Skeletal muscle tissue (tissue), 5 donors: ENCODE data around the gene NPBWR2. TPM values are rescaled to one million over a fixed set of nuclear protein-coding genes. Genes with fewer than 3 reads are reported as not detected.

Experiments used
- H3K27ac ChIP-seq: one replicate; pipeline ENCODE4 v1.7.0; 2013; ENCODE audit warnings: mild to moderate bottlenecking, low read depth, low read length, inconsistent platforms
- H3K27me3 ChIP-seq, 3 donors: one replicate each; pipeline ENCODE4 v1.7.0; 2013; ENCODE audit warnings: low read length in 3 of 3; ENCODE audit not compliant: control insufficient read depth in 3 of 3, insufficient read depth in 3 of 3
- H3K36me3 ChIP-seq, 3 donors: one replicate each; pipeline ENCODE4 v1.7.0; 2013; ENCODE audit warnings: low read length in 3 of 3; ENCODE audit not compliant: control insufficient read depth in 3 of 3, insufficient read depth in 3 of 3
- H3K4me1 ChIP-seq, 3 donors: one replicate each; pipeline ENCODE4 v1.7.0; 2013; ENCODE audit warnings: low read length in 3 of 3, mild to moderate bottlenecking in 3 of 3; ENCODE audit not compliant: control insufficient read depth in 3 of 3, insufficient read depth in 3 of 3
- H3K4me3 ChIP-seq, 3 donors: one replicate each; pipeline ENCODE4 v1.7.0; 2013; ENCODE audit warnings: low read length in 3 of 3
- H3K9ac ChIP-seq, 3 donors: one replicate each; pipeline ENCODE4 v1.7.0; 2013; ENCODE audit warnings: low read length in 3 of 3, mild to moderate bottlenecking in 3 of 3, moderate library complexity in 2 of 3, low read depth in 1 of 3
- H3K9me3 ChIP-seq, 3 donors: one replicate each; pipeline ENCODE4 v1.7.0; 2013; ENCODE audit warnings: low read length in 3 of 3; ENCODE audit not compliant: control insufficient read depth in 3 of 3
- small RNA-seq: library from RNA; depleted of rRNA; stranded (forward); fragments of <200 nt; gene quantifications from one replicate; pipeline ENCODE3, GENCODE V24; 2014
- total RNA-seq: library from RNA; depleted of rRNA; stranded (reverse); fragments of >200 nt; gene quantifications from one replicate; pipeline ENCODE4 v1.2.3, GENCODE V29; 2014
- donor health status: Osteomylitis.

Gene NPBWR2
- total RNA-seq, 1 donor from 2014 or later: not detected

DNA sequence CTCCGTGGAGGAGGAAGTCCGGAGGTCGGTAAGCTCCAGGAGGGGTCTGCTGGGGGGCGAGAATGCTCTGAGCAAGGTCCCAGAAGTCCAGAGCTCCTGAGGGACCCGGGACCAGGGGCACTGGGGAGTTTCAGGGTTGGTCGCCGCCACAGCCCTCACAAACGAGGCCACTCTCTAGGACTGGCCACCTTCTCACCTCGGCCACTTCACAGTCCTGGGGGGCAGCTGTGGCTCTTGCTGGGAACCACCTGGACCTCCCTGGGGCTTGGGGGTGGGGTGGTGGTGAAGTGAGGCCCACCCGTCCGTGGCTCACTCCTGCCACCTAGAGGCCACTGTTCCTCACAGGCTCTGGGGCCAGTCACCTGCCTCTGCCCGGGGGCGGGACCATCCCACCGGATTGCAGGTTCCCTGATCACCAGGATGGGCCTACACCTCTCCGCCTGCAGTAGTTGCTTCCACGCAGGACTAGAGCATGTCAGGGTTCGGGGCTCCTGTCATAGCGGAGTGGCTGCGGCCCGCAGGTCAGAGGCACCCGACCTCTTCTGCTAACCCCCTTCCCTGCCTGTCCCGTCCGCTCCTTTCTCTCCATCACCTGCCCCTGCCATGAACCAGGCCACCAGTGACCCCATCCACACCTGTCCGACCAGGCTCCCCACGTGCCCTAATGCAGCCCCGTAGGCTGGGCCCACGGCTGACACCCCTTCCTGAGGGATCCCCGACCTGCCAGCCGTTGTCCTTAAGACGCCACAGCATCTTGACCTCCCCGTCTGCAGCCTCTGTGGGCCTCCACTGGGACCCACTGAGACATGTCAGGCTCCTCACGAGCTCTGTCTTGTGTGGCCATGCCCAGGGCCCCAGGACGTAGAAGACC lies 49.5 kb downstream of the NPBWR2 start:
- Histone ChIP-seq H3K36me3 (no peaks in the 10 kb centered on the region), H3K9me3 (no peaks in the 10 kb centered on the region), H3K9ac (peak overlapping the region in 1 of 3 donors; percentile 33), H3K27ac (peak overlapping the region; percentile 66), H3K27me3 (peaks cover 10 to 39% (median 29%) of the 10 kb centered on the region in 3 donors), H3K4me1 (peaks cover 8 to 30% (median 22%) of the 10 kb centered on the region in 3 donors), H3K4me3 (peak overlapping the region in 1 of 3 donors; percentile 45)

DNA sequence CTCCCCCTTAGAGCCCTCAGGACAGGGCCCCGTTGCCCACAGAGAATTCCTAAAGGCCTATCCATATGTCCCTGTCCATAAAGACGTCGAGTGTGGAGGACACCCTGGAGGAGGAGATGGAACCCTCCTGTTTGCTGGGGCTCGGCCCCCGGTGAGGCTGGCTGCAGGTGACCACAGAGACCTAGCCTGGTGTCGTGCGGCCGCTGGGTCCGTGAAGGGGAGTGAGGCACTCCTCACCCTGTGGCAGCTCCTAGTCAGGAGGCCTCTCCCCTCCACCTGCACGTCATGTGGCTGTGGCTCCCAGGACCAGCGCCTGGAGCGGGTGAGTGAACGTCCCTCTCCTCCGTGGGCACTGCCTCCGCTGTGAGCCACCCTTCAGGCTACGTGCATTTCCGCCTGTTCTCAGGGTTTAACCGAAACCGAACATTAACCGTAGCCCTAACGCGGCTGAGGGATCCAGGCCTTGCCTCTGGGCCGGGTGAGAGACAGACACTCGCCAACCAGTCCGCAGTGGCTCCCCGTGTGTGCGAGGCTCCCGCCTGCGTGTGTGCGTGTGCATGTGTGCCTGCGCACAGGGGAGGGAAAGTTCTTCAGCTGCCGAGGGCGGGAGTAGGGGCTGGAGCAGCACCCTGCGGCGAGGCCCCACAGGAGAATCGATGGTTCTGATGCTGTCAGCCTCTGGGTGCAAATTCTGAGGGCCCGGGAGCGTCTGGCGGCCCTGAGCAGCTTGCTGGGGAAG lies 50.3 kb downstream of the NPBWR2 start:
- H3K4me1 ChIP-seq: peaks cover 3 to 24% (median 19%) of the 10 kb centered on the region in 3 donors
- H3K36me3 ChIP-seq: no peaks in the 10 kb centered on the region
- peak overlapping the region; percentile 66 for H3K27ac ChIP-seq
- peak overlapping the region in 2 of 3 donors; percentile 45 to 49 for H3K4me3 ChIP-seq
- H3K9ac ChIP-seq: peak overlapping the region in 2 of 3 donors; percentile 33 to 43
- no peaks in the 10 kb centered on the region for H3K9me3 ChIP-seq
- H3K27me3 ChIP-seq: peaks cover 13 to 46% (median 36%) of the 10 kb centered on the region in 3 donors

DNA sequence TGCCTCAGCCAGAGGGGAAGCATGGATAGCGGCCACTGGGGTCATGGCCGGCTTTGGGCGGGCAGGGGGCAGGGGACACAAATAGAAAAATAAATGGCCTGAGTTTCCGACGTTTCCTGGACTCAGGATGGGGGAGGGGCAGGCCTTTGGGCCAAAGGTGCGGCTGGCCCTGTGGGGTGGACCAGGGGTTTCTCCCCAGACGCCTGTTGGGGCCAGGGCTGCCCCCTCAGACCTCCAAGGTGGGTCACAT lies 50.8 kb downstream of the NPBWR2 start:
- Histone ChIP-seq H3K4me1 (peaks cover 2 to 22% (median 18%) of the 10 kb centered on the region in 3 donors), H3K9me3 (no peaks in the 10 kb centered on the region), H3K9ac (no peak overlapping the region), H3K4me3 (no peak overlapping the region), H3K27ac (peak overlapping the region; percentile 66), H3K27me3 (peaks cover 17 to 51% (median 41%) of the 10 kb centered on the region in 3 donors), H3K36me3 (no peaks in the 10 kb centered on the region)

DNA sequence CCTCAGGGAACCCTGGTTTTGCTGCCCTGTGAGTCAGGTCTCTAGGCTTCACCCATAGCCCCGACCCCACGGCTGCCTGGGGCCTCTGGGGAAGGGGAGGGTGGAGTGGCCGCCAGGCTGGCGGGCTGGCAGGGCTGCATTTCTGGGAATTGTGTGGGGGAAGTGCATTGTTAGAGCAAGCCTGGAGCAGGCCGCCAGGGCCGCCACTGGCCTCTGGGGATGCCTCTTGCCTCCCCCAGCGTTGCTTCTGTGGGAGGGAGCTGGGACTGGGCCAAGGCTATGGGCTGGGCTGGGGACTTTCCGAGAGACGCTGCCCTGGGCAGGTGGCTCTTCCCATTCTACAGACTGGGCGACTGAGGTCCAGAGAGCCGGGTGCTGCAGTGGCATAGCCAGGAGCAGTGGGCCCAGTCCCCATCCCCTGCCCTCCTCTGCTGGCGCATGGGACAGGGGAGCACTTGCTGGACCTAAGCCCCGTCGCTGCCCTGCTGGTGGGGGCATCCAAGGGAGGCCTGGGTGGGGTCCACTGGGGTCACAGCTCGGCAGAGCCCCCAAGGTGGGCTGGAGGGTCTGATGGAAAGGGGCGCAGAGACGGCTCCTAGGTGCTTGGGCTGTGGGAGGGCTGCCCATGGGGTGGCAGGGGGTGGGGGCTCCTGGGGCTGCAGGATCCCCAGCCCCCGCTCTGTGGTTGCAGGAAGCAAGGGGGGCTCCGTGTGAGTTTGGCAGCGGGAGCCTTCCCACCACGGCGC lies 51.3 kb downstream of the NPBWR2 start:
- peak overlapping the region; percentile 76 for H3K27ac ChIP-seq

DNA sequence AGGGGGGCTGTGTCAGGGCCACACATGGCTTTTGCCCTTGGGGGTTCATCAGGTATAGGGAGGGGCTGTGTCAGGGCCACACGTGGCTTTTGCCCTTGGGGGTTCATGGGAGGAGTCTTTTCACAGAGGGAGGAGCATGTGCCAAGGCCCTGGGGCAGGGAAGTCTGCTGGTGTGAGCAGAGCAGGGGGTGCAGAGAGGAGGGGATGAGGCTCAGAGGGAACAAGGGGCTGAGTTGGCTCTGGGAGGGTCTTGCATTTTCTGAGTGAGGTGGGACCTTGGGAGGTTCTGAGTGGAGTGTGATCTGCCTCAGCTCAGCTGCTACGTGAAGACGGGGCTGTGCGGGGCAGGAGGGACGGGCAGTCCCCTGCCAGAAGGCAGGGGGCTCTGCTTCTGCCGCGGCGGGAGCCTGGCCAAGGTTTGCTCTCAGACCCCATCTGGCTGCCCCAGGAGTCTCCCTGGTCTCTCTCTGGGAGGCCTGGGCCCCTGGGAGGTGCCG lies 51.9 kb downstream of the NPBWR2 start:
- H3K4me1 ChIP-seq: peaks cover 2 to 22% (median 18%) of the 10 kb centered on the region in 3 donors
- peaks cover 28 to 62% (median 52%) of the 10 kb centered on the region in 3 donors for H3K27me3 ChIP-seq
- H3K27ac ChIP-seq: peak overlapping the region; percentile 76

More for the DNA sequence above, 51.3 kb downstream of the NPBWR2 start:
- Histone ChIP-seq H3K9ac (peak overlapping the region in 1 of 3 donors; percentile 45), H3K4me3 (peak overlapping the region in 1 of 3 donors; percentile 13), H3K4me1 (peaks cover 2 to 22% (median 18%) of the 10 kb centered on the region in 3 donors), H3K36me3 (no peaks in the 10 kb centered on the region), H3K9me3 (no peaks in the 10 kb centered on the region), H3K27me3 (peaks cover 22 to 56% (median 46%) of the 10 kb centered on the region in 3 donors)

DNA sequence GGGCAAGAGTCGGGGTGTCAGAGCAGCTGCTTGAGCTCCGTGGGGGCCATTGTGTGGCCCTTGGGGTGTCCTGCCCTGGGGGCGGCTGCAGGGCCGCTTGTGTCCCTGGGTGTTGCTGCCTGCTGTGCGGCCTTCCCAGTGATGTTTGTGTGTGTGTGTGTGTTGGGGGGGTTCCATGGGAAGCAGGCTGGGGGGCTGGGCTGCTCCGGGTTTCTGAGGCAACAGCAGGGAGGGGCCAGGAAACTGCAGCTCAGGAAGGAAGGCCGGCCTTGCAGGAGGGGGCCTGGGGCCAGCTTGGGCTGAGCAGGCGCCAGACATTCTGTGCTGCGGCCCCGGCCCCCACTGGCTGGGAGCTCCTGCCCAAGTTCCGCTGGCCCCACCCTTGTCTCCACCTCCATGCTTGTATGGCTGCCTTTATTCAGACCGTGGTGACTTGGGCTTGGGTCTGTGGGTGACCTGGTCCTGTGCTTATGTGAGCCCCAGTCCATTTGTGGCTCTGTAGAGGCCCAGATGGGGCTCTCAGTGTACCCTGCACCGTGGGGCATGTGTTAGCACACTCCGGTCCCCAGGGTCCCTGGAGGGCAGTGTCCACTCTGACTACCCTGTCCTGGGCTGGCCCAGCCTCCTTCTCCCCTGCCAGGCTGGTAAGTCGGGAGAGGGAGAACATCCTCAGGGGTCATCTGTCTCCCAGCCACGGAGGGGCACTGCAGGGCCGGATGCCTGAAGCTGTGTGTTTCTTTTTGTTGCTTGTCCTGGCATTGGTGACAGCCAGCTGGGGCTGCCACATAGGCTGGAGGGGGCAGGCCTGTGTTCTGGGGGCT lies 53.3 kb downstream of the NPBWR2 start:
- Histone ChIP-seq H3K4me1 (peaks cover 2 to 26% (median 18%) of the 10 kb centered on the region in 3 donors), H3K9ac (peak overlapping the region in 1 of 3 donors; percentile 62), H3K27ac (peak overlapping the region; percentile 70), H3K27me3 (peaks cover 36 to 70% (median 60%) of the 10 kb centered on the region in 3 donors), H3K4me3 (peak overlapping the region in 1 of 3 donors; percentile 13), H3K9me3 (no peaks in the 10 kb centered on the region), H3K36me3 (no peaks in the 10 kb centered on the region)

More for the DNA sequence above, 51.9 kb downstream of the NPBWR2 start:
- no peaks in the 10 kb centered on the region for H3K36me3 ChIP-seq
- no peaks in the 10 kb centered on the region for H3K9me3 ChIP-seq
- peak overlapping the region in 1 of 3 donors; percentile 45 for H3K9ac ChIP-seq
- no peak overlapping the region for H3K4me3 ChIP-seq

Small RNAs within 50 kb of the gene (small RNA-seq; reads per million reads assigned to genes)
- gene AL355803.1 (not detected), gene MIR6813 (not detected)

Other genes starting within 250 kb of the NPBWR2 start
- not detected for gene ABHD16B, start 246.1 kb downstream of the NPBWR2 start, total RNA-seq
- 29.2 TPM for gene TPD52L2, start 242.3 kb downstream of the NPBWR2 start, total RNA-seq
- gene DNAJC5, start 212.4 kb downstream of the NPBWR2 start, total RNA-seq: 30.3 TPM
- 15.7 TPM for gene UCKL1, start 151.1 kb downstream of the NPBWR2 start, total RNA-seq
- gene ZNF512B, start 137.6 kb downstream of the NPBWR2 start, total RNA-seq: 8.9 TPM
- gene SAMD10, start 127.9 kb downstream of the NPBWR2 start, total RNA-seq: 1.0 TPM
- 55.8 TPM for gene PRPF6, start 126.4 kb downstream of the NPBWR2 start, total RNA-seq
- 0.52 TPM for gene C20orf204, start 71.4 kb downstream of the NPBWR2 start, total RNA-seq
- gene SOX18, start 57.9 kb downstream of the NPBWR2 start, total RNA-seq: 3.7 TPM
- gene TCEA2, start 44.4 kb downstream of the NPBWR2 start, total RNA-seq: 8.4 TPM
- 5.2 TPM for gene RGS19, start 28.0 kb downstream of the NPBWR2 start, total RNA-seq
- gene OPRL1, start 27.5 kb downstream of the NPBWR2 start, total RNA-seq: 0.52 TPM
- gene LKAAEAR1, start 23.2 kb downstream of the NPBWR2 start, total RNA-seq: 1.0 TPM
- gene MYT1, start 56.9 kb upstream of the NPBWR2 start, total RNA-seq: not detected
- gene PCMTD2, start 148.2 kb upstream of the NPBWR2 start, total RNA-seq: 36.5 TPM